OCI-LY7 (cell line): Measurements from ENCODE around the gene SDK2. TPM values are rescaled to one million over a fixed set of nuclear protein-coding genes. Genes with fewer than 3 reads are reported as not detected.
"Not testable (repeated sequence)": the region's sequence is repeated elsewhere in the genome, so short reads cannot be mapped to it uniquely, and the experiment has no call there.

Experiments used
- BruUV-seq: library from RNA; stranded (reverse); fragments of 400-500 nt; replicated peaks from 2 replicates; lab custom pipeline; 2021; lab: Mats Ljungman, UMichigan
- CTCF ChIA-PET: fragments of 300-600 bp; sonication (Branson Sonifier 250); formaldehyde crosslinking; loops from one replicate; lab custom pipeline; 2022; ENCODE audit warnings: antibody characterized with exemption; ENCODE audit not compliant: unreplicated experiment; lab: Charles Lee
- POLR2A ChIA-PET: fragments of 300-600 bp; sonication (Branson Sonifier 250); formaldehyde crosslinking; loops from one replicate; lab custom pipeline; 2022; ENCODE audit warnings: antibody characterized with exemption; lab: Charles Lee
- DNase-seq: peaks from one replicate; pipeline ENCODE4 v3.0.0-alpha.2; 2015; ENCODE audit warnings: low spot score
- H2AFZ ChIP-seq: fragments of 200-600 bp; sonication (generic), shearing (Covaris generic); 2 replicates; pipeline ENCODE4 v1.6.1; 2014; ENCODE audit warnings: mild to moderate bottlenecking, antibody characterized with exemption, low read length, moderate library complexity
- H3K27ac ChIP-seq: fragments of 200-600 bp; sonication (generic); 2 replicates; pipeline ENCODE4 v1.5.1; 2014; ENCODE audit warnings: mixed run types, low read depth, mild to moderate bottlenecking, moderate library complexity, low read length, inconsistent platforms; ENCODE audit not compliant: poor library complexity, severe bottlenecking
- H3K36me3 ChIP-seq: fragments of 200-600 bp; sonication (generic); 2 replicates; pipeline ENCODE4 v1.6.1; 2014; ENCODE audit warnings: mild to moderate bottlenecking, antibody characterized with exemption, low read length, moderate library complexity, mixed read lengths; ENCODE audit not compliant: insufficient read depth
- H3K4me1 ChIP-seq: fragments of 200-600 bp; sonication (generic); 2 replicates; pipeline ENCODE4 v1.5.1; 2014; ENCODE audit warnings: mild to moderate bottlenecking, low read length; ENCODE audit not compliant: insufficient read depth, poor library complexity, severe bottlenecking
- H3K4me2 ChIP-seq: fragments of 200-600 bp; sonication (generic); 2 replicates; pipeline ENCODE4 v1.6.1; 2014; ENCODE audit warnings: mild to moderate bottlenecking, low read length
- H3K4me3 ChIP-seq: fragments of 200-600 bp; sonication (generic); 2 replicates; pipeline ENCODE4 v1.5.1; 2014; ENCODE audit warnings: mild to moderate bottlenecking, low read depth, low read length; ENCODE audit not compliant: poor library complexity, severe bottlenecking
- H3K79me2 ChIP-seq: fragments of 200-600 bp; sonication (generic); 2 replicates; pipeline ENCODE4 v1.6.1; 2016; ENCODE audit warnings: low read depth, mild to moderate bottlenecking, low read length, moderate library complexity, mixed read lengths; ENCODE audit not compliant: insufficient read depth
- H3K9me2 ChIP-seq: fragments of 200-600 bp; sonication (generic); 2 replicates; pipeline ENCODE4 v1.6.1; 2016; ENCODE audit warnings: mild to moderate bottlenecking, low read length, mixed read lengths; ENCODE audit not compliant: insufficient read depth
- H3K9me3 ChIP-seq: fragments of 200-600 bp; sonication (generic); 2 replicates; pipeline ENCODE4 v1.6.1; 2014; ENCODE audit warnings: mild to moderate bottlenecking, mixed run types, low read length, mixed read lengths
- H4K20me1 ChIP-seq: fragments of 200-600 bp; sonication (generic); 2 replicates; pipeline ENCODE4 v1.6.1; 2014; ENCODE audit warnings: mild to moderate bottlenecking, antibody characterized with exemption, low read length, moderate library complexity, mixed read lengths; ENCODE audit not compliant: insufficient read depth
- CTCF ChIP-seq: fragments of 200-600 bp; sonication (generic); conservative IDR thresholded peaks from 2 replicates; pipeline ENCODE4 v1.5.1; 2014; ENCODE audit warnings: mild to moderate bottlenecking, antibody characterized with exemption, low read length, moderate library complexity, mixed read lengths
- EZH2phosphoT487 ChIP-seq: fragments of 200-600 bp; sonication (generic); IDR thresholded peaks from 2 replicates; pipeline ENCODE4 v1.6.1; 2018; ENCODE audit warnings: low read depth, borderline replicate concordance, mild to moderate bottlenecking, mixed run types, antibody characterized with exemption, low read length, moderate library complexity, mixed read lengths
- intact Hi-C: fragments of 100-400 bp; cut with micrococcal nuclease; formaldehyde crosslinking; loops from one replicate; pipeline ENCODE4 v1.10.0; 2022; ENCODE audit not compliant: unreplicated experiment
- total RNA-seq, 2 experiments: library from RNA; depleted of rRNA in 1 of 2; stranded (reverse); fragments of >200 nt in 1 of 2; shearing (Covaris generic) in 1 of 2; gene quantifications; 2 replicates each; pipeline ENCODE4 v1.2.3, GENCODE V29; 2014 to 2022

The SDK2 gene
- total RNA-seq, 2 experiments from 2014 or later, result 0.32 to 1.8 TPM

- Histone ChIP-seq H3K27ac (no peak overlapping the region), H3K4me1 (no peaks in the 10 kb centered on the region), H2AFZ (no peak overlapping the region), H3K4me2 (no peak overlapping the region), H3K4me3 (no peak overlapping the region), H3K9me2 (no peaks in the 10 kb centered on the region), H3K79me2 (no peaks in the 10 kb centered on the region), H3K9me3 (no peaks in the 10 kb centered on the region), H4K20me1 (no peaks in the 10 kb centered on the region), H3K36me3 (no peaks in the 10 kb centered on the region)
- ChIA-PET CTCF (no interaction called here), POLR2A (no interaction called here)
- BruUV-seq, result no TSS peak
- intact Hi-C loops, result no loop called here
- no peak for TF ChIP-seq CTCF
- no peak for TF ChIP-seq EZH2phosphoT487
- no peak for DNase-seq
These were observed 188.5 kb downstream of the SDK2 start for GRCh38 chr17:73455767-73456166.

GRCh38 chr17:73455050-73455687 lies 189.1 kb downstream of the SDK2 start:
- ChIA-PET CTCF (no interaction called here), POLR2A (no interaction called here)
- no peak overlapping the region for H3K27ac ChIP-seq
- H3K36me3 ChIP-seq, result no peaks in the 10 kb centered on the region
- H2AFZ ChIP-seq, result no peak overlapping the region
- H4K20me1 ChIP-seq, result no peaks in the 10 kb centered on the region
- no TSS peak for BruUV-seq
- H3K4me3 ChIP-seq, result no peak overlapping the region
- DNase-seq, result no peak
- no peak overlapping the region for H3K4me2 ChIP-seq
- H3K4me1 ChIP-seq, result no peaks in the 10 kb centered on the region
- TF ChIP-seq CTCF (no peak), EZH2phosphoT487 (no peak)
- H3K79me2 ChIP-seq, result no peaks in the 10 kb centered on the region
- intact Hi-C loops, result no loop called here
- no peaks in the 10 kb centered on the region for H3K9me3 ChIP-seq
- H3K9me2 ChIP-seq, result no peaks in the 10 kb centered on the region

GRCh38 chr17:73453494-73453893 lies 190.8 kb downstream of the SDK2 start:
- DNase-seq, H3K4me3 ChIP-seq, intact Hi-C loops, H3K9me3 ChIP-seq, H3K4me1 ChIP-seq, BruUV-seq, POLR2A ChIA-PET, H3K36me3 ChIP-seq, H3K27ac ChIP-seq, CTCF ChIA-PET, H2AFZ ChIP-seq, H3K79me2 ChIP-seq, H3K9me2 ChIP-seq, H4K20me1 ChIP-seq, H3K4me2 ChIP-seq: not testable (repeated sequence)
